K562 (cell line): ENCODE measurements around the gene SLC7A11. TPM values are rescaled to one million over a fixed set of nuclear protein-coding genes. Genes with fewer than 3 reads are reported as not detected.
A peak's percentile ranks its signal among the peaks of the same experiment; 100 is the strongest.

ENCODE experiments used
- ATAC-seq: fragments of 200-7000 bp; cut with Tn5 transposase; 3 replicates; pipeline ENCODE4 v1.9.1; 2020; ENCODE audit warnings: moderate library complexity
- BruUV-seq: library from RNA; stranded (reverse); fragments of 400-500 nt; replicated peaks from 2 replicates; lab custom pipeline; 2021; lab: Mats Ljungman, UMichigan
- CTCF ChIA-PET: fragments of 300-600 bp; formaldehyde crosslinking; extraction: SDS; loops from one replicate; lab custom pipeline; 2021; ENCODE audit warnings: low intra/inter-chr PET ratio; lab: Yijun Ruan, JAX
- POLR2A ChIA-PET: fragments of 300-600, 350-650 bp; sonication (Branson Sonifier 250); formaldehyde crosslinking; extraction: SDS; loops from one replicate; lab custom pipeline; 2021; ENCODE audit warnings: antibody characterized with exemption, inconsistent platforms; lab: Yijun Ruan, JAX
- DNase-seq, 4 experiments: peaks; one replicate each; pipeline versions ENCODE4 v3.0.0 to v3.0.0-alpha.2; 2011 to 2018; ENCODE audit warnings: low spot score in 3 of 4, mixed read lengths in 3 of 4; ENCODE audit errors: extremely low read depth in 1 of 4
- FAIRE-seq: peaks from 2 replicates; lab custom pipeline; 2011; peaks lifted over from hg19 to GRCh38; lab: Jason Lieb, UNC
- H2AFZ ChIP-seq: 2 replicates; pipeline ENCODE4 v1.6.0; 2011; ENCODE audit warnings: low read depth, low read length, control low read depth, inconsistent platforms
- H3K27ac ChIP-seq: fragments of 200-600 bp; 3 replicates; pipeline ENCODE4 v1.8.0; 2011; ENCODE audit warnings: low read depth, mild to moderate bottlenecking, control low read depth, inconsistent platforms, low read length, moderate library complexity, mixed read lengths; ENCODE audit errors: extremely low read depth
- H3K27me3 ChIP-seq, 2 experiments: fragments of 300-600 bp in 1 of 2; 2 replicates in 1 of 2; 3 replicates in 1 of 2; pipeline versions ENCODE4 v1.6.0 to v1.8.0; 2011; ENCODE audit warnings: inconsistent platforms in 2 of 2, low read length in 2 of 2, mild to moderate bottlenecking in 1 of 2, mixed read lengths in 1 of 2, moderate library complexity in 1 of 2; ENCODE audit not compliant: control insufficient read depth in 2 of 2, insufficient read depth in 2 of 2
- H3K36me3 ChIP-seq: fragments of 300-600 bp; 3 replicates; pipeline ENCODE4 v1.8.0; 2011; ENCODE audit warnings: mild to moderate bottlenecking, low read length, inconsistent platforms; ENCODE audit not compliant: control insufficient read depth, insufficient read depth
- H3K4me1 ChIP-seq, 2 experiments: fragments of 200-600 bp in 1 of 2; replicated peaks in 1 of 2; 2 replicates in 1 of 2; 3 replicates in 1 of 2; pipeline versions ENCODE4 v1.5.1 to v1.8.0; 2011; ENCODE audit warnings: inconsistent platforms in 2 of 2, low read length in 2 of 2, mild to moderate bottlenecking in 1 of 2, mixed read lengths in 1 of 2, moderate library complexity in 1 of 2; ENCODE audit not compliant: control insufficient read depth in 2 of 2, insufficient read depth in 2 of 2
- H3K4me2 ChIP-seq: 2 replicates; pipeline ENCODE4 v1.6.1; 2011; ENCODE audit warnings: low read length, control low read depth, inconsistent platforms, mixed read lengths; ENCODE audit not compliant: insufficient read depth
- H3K4me3 ChIP-seq: fragments of 200-600 bp; sonication (generic), shearing (Covaris generic); 2 replicates; pipeline ENCODE4 v1.5.1; 2016; ENCODE audit warnings: control low read depth, inconsistent platforms
- H3K79me2 ChIP-seq: fragments of 200-600 bp; 3 replicates; pipeline ENCODE4 v1.8.0; 2011; ENCODE audit warnings: low read length, inconsistent platforms; ENCODE audit not compliant: control insufficient read depth, insufficient read depth
- H3K9ac ChIP-seq, 2 experiments: 2 replicates each; pipeline versions ENCODE4 v1.6.0 to v1.6.1; 2011; ENCODE audit warnings: low read depth in 2 of 2, low read length in 2 of 2, control low read depth in 1 of 2, inconsistent platforms in 1 of 2, mild to moderate bottlenecking in 1 of 2, mixed read lengths in 1 of 2; ENCODE audit not compliant: insufficient read depth in 1 of 2
- H3K9me1 ChIP-seq: one replicate; pipeline ENCODE4 v1.6.0; 2011; ENCODE audit warnings: inconsistent platforms, mild to moderate bottlenecking, low read length, moderate library complexity; ENCODE audit not compliant: control insufficient read depth, insufficient read depth
- H3K9me3 ChIP-seq: replicated peaks from 2 replicates; pipeline ENCODE4 v1.5.1; 2011; ENCODE audit warnings: low read depth, low read length, inconsistent platforms; ENCODE audit not compliant: control insufficient read depth, insufficient read depth
- H4K20me1 ChIP-seq: replicated peaks from 2 replicates; pipeline ENCODE4 v1.6.1; 2011; ENCODE audit warnings: low read length, inconsistent platforms, mixed read lengths; ENCODE audit not compliant: control insufficient read depth, insufficient read depth
- BRD9 ChIP-seq: fragments of 450-650 bp; IDR thresholded peaks from 2 replicates; pipeline ENCODE4 v1.6.1; 2018; ENCODE audit warnings: low read depth; ENCODE audit not compliant: partially characterized antibody
- CCNT2 ChIP-seq: IDR thresholded peaks from 2 replicates; pipeline ENCODE4 v1.6.1; 2011; ENCODE audit warnings: borderline replicate concordance, low read depth, mild to moderate bottlenecking, moderate library complexity, mixed read lengths, low read length; ENCODE audit not compliant: insufficient read length; ENCODE audit errors: extremely low read depth
- CEBPB ChIP-seq: fragments of 450-650 bp; IDR thresholded peaks from 2 replicates; pipeline ENCODE4 v1.6.1; 2016; ENCODE audit warnings: missing genetic modification characterization, missing compliant biosample characterization
- CHAMP1 ChIP-seq: fragments of 450-650 bp; IDR thresholded peaks from 2 replicates; pipeline ENCODE4 v1.6.1; 2016; ENCODE audit warnings: mild to moderate bottlenecking
- CREBBP ChIP-seq: IDR thresholded peaks from one replicate; pipeline ENCODE4 v1.6.1; 2012; ENCODE audit warnings: low read depth, mild to moderate bottlenecking, control low read depth, inconsistent platforms, low read length
- HMG20B ChIP-seq: fragments of 250-450 bp; sonication (Bioruptor Pico); IDR thresholded peaks from 2 replicates; pipeline ENCODE4 v1.5.0; 2021; ENCODE audit warnings: mild to moderate bottlenecking
- HOMEZ ChIP-seq: fragments of 250-450 bp; sonication (Bioruptor Pico); IDR thresholded peaks from 2 replicates; pipeline ENCODE4 v1.4.0; 2020; ENCODE audit warnings: mild to moderate bottlenecking, moderate library complexity
- PURB ChIP-seq: sonication (generic); formaldehyde crosslinking; IDR thresholded peaks from 2 replicates; pipeline ENCODE4 v1.9.0; 2021; ENCODE audit warnings: low read depth, mild to moderate bottlenecking, missing genetic modification reagents
- RUNX1 ChIP-seq: sonication (generic); IDR thresholded peaks from 2 replicates; pipeline ENCODE4 v1.6.1; 2016; ENCODE audit warnings: antibody characterized with exemption, low read depth
- SMARCA4 ChIP-seq: fragments of 450-650 bp; IDR thresholded peaks from 2 replicates; pipeline ENCODE4 v1.6.1; 2016
- TCFL5 ChIP-seq: fragments of 250-450 bp; sonication (Bioruptor Pico); conservative IDR thresholded peaks from 2 replicates; pipeline ENCODE4 v1.6.1; 2021; ENCODE audit warnings: mild to moderate bottlenecking, moderate library complexity, matching md5 sums
- ZNF609 ChIP-seq: sonication (generic); formaldehyde crosslinking; IDR thresholded peaks from 2 replicates; pipeline ENCODE4 v1.8.1; 2023; ENCODE audit warnings: missing genetic modification reagents, mild to moderate bottlenecking, borderline replicate concordance
- ZNF77 ChIP-seq: fragments of 250-450 bp; sonication (Bioruptor Pico); IDR thresholded peaks from 2 replicates; pipeline ENCODE4 v1.5.0; 2020
- WGBS: fragments of 100-300 bp; shearing (Covaris generic); methylation state at CpG from one replicate; pipeline ENCODE4 v1.1.6; 2016; ENCODE audit warnings: low coverage, mixed read lengths; ENCODE audit not compliant: insufficient coverage; ENCODE audit errors: missing lambda C conversion rate; 5-methylcytosine and 5-hydroxymethylcytosine counted together
- in situ Hi-C: fragments of 300-500 bp; cut with MboI; formaldehyde crosslinking; loops from 4 replicates; pipeline ENCODE4 v1.15.0; 2018; ENCODE audit warnings: inconsistent platforms, mixed read lengths
- intact Hi-C: fragments of 100-400 bp; cut with micrococcal nuclease; formaldehyde crosslinking; loops from 2 replicates; pipeline ENCODE4 v1.14.2; 2022
- polyA plus RNA-seq, 8 experiments: library from polyadenylated mRNA; depleted of rRNA in 4 of 8; stranded (reverse) in 5 of 8; unstranded in 3 of 8; fragments of >200 nt; fragmentation: Nextera tagmentation in 2 of 8; fragmentation: Illumina TruSeq in 1 of 8; extraction: Ambion mirVana in 2 of 8; extraction: Trizol in 1 of 8; gene quantifications; 2 replicates each; pipeline versions ENCODE4 v1.2.1 to v1.2.3, GENCODE V29; 2011 to 2014; ENCODE audit warnings: inconsistent platforms in 1 of 8, missing spikeins in 1 of 8
- total RNA-seq, 7 experiments: library from RNA; depleted of rRNA in 6 of 7; stranded (reverse); fragments of >200 nt in 6 of 7; fragmentation: Illumina TruSeq in 2 of 7; extraction: Trizol in 2 of 7; gene quantifications; 2 replicates each; pipeline versions ENCODE4 v1.2.1 to v1.2.3, GENCODE V29; 2011 to 2021; ENCODE audit warnings: low replicate concordance in 1 of 7

The SLC7A11 gene
- total and polyA plus RNA-seq, 9 of the 15 experiments (the other 6 are each of a cell fraction or from before 2014, with no cell fraction given) = 4.5 to 26.1 (median 13.5) TPM

- Histone ChIP-seq H3K4me1 (no peaks in the 10 kb centered on the region), H3K9me1 (no peaks in the 10 kb centered on the region), H4K20me1 (no peaks in the 10 kb centered on the region), H3K9me3 (no peaks in the 10 kb centered on the region), H3K27ac (no peak overlapping the region), H3K9ac (no peak overlapping the region), H3K4me3 (no peak overlapping the region), H3K79me2 (no peaks in the 10 kb centered on the region), H2AFZ (no peak overlapping the region), H3K27me3 (no peaks in the 10 kb centered on the region), H3K36me3 (peaks cover 65% of the 10 kb centered on the region), H3K4me2 (no peak overlapping the region)
- CTCF ChIA-PET = no interaction called here
- FAIRE-seq = peak; percentile 42
- WGBS = 73% methylated on average over 6 of the region's 6 CpGs
- POLR2A ChIA-PET = no interaction called here
- BruUV-seq = no TSS peak
- ATAC-seq = no peak
- DNase-seq = no peak
- intact Hi-C loops = no loop called here
- TF ChIP-seq ZNF77 (CRISPR knock-in tag) (no peak), RUNX1 (no peak), CCNT2 (no peak), SMARCA4 (no peak), BRD9 (no peak), CREBBP (no peak), HOMEZ (CRISPR knock-in tag) (no peak), HMG20B (CRISPR knock-in tag) (no peak), TCFL5 (CRISPR knock-in tag) (no peak), CHAMP1 (no peak), CEBPB (tag) (no peak), ZNF609 (no peak), PURB (no peak)
- in situ Hi-C loops = no loop called here
Measured at GRCh38 chr4:138181287-138181686, 60.9 kb downstream of the SLC7A11 start.
